Subcutaneous adipose tissue (tissue), 4 donors: ENCODE results near the gene PLOD3. TPM values are rescaled to one million over a fixed set of nuclear protein-coding genes. Genes with fewer than 3 reads are reported as not detected.

Experiments
- total RNA-seq, 4 donors: library from RNA; depleted of rRNA; stranded (reverse); fragments of >200 nt; gene quantifications; one replicate each; pipeline ENCODE4 v1.1.0, GENCODE V29; 2016
- TF ChIP-seq, protein P1 (sequence below): fragments of 450-650 bp; IDR thresholded peaks from one replicate; pipeline ENCODE4 v1.5.1; 2016; ENCODE audit warnings: low read depth, mild to moderate bottlenecking, control low read depth, antibody characterized with exemption, moderate library complexity

The PLOD3 gene
- total RNA-seq, 4 donors from 2014 or later: 35.7 to 45.0 (median 42.6) TPM

DNA sequence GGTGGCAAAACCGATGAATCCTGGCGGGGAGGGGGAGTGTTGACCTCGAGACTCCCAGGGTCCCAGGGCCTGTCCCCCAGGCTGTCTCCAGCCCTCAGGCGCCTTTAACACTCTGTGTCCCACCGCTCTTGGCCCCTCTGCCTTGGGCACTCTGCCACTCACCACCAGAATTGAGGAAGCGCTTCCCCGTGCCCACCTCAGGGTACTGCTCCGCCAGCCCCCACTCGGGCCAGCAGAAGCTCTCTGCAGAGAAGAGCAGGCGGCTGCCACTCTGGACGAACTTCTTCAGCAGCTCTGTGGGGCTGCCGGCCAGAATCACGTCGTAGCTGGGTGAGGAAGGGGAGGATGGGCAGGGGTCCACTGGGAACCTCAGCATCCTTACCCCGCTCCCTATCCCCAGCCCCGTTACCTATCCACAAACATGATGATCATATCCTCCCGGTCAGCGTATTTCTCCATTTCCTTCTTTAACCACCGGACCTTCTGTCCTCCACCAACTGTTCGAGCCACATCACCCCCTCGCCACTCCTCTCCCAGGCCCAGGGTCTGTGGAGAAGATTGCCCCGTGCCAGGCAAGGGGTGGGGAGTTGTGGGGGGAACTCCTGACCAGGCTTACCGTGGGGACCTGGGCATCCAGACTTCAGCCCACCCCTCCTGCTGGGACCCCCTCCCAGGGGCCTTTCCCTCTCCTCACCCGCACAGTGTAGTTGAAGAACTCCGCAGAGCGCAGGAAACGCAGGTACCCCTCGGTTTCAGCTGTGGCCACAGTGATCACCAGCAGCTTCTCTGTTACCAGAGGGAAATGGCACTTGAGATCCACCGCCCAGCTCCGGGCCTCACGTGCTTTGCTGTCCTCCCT is 1.2 kb downstream of the PLOD3 start:
- TF ChIP-seq, protein P1, sequence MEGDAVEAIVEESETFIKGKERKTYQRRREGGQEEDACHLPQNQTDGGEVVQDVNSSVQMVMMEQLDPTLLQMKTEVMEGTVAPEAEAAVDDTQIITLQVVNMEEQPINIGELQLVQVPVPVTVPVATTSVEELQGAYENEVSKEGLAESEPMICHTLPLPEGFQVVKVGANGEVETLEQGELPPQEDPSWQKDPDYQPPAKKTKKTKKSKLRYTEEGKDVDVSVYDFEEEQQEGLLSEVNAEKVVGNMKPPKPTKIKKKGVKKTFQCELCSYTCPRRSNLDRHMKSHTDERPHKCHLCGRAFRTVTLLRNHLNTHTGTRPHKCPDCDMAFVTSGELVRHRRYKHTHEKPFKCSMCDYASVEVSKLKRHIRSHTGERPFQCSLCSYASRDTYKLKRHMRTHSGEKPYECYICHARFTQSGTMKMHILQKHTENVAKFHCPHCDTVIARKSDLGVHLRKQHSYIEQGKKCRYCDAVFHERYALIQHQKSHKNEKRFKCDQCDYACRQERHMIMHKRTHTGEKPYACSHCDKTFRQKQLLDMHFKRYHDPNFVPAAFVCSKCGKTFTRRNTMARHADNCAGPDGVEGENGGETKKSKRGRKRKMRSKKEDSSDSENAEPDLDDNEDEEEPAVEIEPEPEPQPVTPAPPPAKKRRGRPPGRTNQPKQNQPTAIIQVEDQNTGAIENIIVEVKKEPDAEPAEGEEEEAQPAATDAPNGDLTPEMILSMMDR: no peak

DNA sequence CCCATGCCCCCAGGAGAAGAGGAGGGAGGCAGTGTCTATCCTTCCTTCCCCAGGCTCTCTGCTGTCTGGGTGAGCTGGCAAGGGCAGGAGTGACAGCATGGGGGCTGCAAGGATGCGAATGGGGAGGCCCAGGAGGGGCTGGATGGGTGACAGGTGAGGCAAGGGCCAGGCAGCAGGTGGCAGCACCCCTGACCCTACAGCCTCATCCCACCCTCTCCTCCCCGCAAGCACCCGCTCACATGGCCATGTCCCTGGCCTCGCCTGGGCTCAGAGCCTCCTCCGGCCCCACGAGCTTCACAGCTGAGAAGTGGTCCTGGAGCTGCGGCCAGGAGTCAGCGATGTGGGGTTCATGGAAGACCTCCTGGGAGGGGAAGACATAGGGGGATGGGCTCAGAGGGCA is 5.4 kb downstream of the PLOD3 start:
- TF ChIP-seq, protein P1: no peak

DNA sequence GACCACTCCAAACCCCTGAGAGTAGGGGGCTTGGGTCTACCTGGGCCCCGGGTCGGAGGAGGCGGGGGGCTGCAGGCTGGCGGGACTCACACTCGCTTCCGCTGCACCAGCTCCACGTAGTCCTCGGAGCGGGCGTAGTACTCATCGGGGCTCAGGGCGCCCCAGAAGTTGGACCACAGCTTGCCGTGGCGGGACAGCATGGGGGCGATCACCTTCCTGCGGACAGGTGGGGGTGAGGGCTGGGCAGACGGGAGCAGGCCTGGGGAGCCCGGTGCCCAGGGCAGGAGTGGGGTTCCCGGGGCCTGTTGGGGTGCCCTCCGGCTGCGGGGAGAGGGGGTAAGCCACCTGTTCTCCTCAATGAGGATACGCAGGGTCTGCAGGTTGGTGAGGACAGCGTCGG is 5.9 kb downstream of the PLOD3 start:
- TF ChIP-seq, protein P1: no peak

DNA sequence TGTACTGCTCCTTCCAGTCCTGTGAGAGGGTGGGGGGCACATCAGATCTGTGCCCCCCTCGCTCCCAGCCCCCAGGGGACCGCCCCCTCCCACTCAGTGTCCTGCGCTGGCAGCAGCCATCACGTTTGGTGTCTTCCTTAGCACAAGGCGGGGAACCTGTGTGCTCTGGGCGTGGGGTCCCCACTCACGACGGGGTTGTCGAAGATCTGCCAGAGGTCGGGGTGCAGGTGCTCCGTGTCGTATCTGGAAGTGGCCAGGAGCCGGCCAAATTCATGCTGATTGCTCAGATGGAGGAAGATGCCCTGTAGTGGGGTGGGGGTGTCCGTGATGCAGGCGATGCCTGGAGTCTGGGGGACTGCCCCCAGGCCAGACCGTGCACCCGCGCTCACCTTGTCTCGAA is 7.2 kb downstream of the PLOD3 start:
- TF ChIP-seq, protein P1: no peak

DNA sequence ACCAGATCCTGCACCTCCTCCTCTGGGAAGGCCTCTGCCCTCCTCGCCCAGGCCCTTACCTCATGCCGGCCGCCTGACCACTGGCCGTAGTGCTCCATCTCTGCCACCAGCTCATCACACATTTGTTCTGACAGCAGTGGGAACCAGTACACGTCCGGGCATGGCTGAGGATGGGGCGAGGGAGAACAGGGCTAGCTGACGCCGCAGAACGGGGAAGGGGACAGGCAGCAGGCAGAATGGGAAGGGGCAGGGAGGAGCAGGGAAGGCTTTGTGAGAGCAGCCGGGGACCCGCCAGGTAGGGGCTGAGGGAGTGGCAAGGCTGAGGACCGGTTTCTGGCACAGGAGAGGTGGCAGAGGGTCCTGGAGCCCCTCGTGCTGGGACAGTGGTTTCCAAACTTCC is 8.6 kb downstream of the PLOD3 start:
- TF ChIP-seq, protein P1: no peak

DNA sequence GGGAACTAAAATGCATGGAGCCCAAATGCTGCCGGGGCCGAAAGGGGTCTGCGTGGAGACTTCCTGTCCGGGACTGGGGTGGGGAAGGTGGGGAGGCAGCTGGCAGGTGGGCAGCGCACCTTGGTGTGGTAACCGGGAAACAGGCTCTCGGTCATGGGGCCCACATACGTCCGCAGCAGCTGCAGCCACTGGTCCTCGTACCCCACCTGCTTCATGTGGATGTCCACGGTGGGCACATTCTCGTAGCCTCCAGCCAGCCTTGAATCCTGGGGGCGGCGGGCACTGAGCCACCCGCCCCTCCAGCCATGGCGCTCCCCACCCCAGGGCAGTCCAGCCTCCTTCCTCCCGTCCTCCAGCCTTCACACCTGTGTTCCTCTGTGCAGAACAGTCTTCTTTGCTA is 9.9 kb downstream of the PLOD3 start:
- TF ChIP-seq, protein P1: no peak

DNA sequence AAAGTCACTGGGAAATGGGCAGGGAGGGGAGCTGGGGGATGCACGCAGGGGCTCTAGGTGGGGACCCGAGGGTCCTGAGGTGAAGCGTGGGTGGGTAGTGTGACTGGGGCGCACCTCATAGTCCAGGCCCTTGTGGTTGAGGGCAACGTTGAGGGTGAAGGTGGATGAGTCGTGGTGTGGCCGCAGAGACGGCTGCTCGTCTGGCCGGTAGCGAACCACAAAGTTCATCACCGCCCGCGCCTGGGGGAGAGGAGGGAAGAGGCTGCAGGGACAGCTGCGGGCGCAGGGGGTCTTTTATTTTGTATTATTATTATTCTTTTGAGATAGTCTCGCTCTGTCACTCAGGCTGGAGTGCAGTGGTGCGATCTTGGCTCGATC is 10.7 kb downstream of the PLOD3 start:
- TF ChIP-seq, protein P1: no peak
